Activated CD8-positive, alpha-beta memory T cell treated with anti-CD3 and anti-CD28 coated beads for 4 hours (primary cell): ENCODE data around the gene TARBP2.
A peak's percentile ranks its signal among the peaks of the same experiment; 100 is the strongest.

Experiments
- DNase-seq, 2 donors: peaks; one replicate each; pipeline ENCODE4 v3.0.0-alpha.2; 2020; ENCODE audit warnings: low read depth in 2 of 2

TARBP2 gene, protein sequence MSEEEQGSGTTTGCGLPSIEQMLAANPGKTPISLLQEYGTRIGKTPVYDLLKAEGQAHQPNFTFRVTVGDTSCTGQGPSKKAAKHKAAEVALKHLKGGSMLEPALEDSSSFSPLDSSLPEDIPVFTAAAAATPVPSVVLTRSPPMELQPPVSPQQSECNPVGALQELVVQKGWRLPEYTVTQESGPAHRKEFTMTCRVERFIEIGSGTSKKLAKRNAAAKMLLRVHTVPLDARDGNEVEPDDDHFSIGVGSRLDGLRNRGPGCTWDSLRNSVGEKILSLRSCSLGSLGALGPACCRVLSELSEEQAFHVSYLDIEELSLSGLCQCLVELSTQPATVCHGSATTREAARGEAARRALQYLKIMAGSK

DNA sequence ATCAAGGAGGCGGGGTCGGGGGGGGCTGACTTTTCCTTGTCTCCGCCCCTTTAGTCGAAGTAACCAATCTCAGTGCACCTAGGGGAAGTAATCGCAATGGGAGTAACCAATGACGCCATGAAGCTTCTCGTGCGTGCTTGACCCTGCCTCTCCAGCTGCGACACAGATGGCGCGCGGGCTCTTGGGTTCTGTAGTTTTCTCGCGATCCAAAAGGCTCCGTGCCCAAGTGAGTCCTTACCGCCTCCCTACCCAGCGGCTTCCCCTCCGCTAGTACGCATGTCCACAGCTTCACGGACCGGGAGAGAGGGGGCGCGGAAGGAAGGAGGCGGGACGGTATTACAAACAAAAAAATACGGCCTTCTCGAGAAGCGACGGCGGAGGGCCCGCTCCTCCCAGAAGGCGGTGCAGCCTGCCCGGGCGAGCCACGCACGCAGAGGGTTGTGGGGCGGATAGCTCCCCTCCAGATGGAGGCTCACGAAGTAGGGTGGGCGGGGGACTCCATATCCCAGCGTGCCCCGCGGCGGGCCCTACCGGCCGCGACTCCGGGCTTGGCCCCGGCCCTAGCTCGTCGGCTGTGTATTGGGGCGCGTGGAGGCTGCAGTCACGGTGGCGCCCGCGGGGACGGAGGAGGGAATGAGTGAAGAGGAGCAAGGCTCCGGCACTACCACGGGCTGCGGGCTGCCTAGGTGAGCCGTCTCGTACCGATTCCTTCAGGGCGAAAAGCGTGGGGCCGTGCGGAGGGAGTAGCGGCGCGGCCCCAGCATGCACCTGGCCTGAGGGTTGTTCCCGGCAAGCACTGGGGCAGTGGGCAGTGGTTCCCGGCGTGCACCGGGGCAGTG lies at the start of gene TARBP2:
Gene TARBP2, plus strand, starts transcription at position 508 of the 839 bp plus-strand sequence. Its CDS starts 126 bp downstream, at position 634.
- peak; percentile 96 for DNase-seq

DNA sequence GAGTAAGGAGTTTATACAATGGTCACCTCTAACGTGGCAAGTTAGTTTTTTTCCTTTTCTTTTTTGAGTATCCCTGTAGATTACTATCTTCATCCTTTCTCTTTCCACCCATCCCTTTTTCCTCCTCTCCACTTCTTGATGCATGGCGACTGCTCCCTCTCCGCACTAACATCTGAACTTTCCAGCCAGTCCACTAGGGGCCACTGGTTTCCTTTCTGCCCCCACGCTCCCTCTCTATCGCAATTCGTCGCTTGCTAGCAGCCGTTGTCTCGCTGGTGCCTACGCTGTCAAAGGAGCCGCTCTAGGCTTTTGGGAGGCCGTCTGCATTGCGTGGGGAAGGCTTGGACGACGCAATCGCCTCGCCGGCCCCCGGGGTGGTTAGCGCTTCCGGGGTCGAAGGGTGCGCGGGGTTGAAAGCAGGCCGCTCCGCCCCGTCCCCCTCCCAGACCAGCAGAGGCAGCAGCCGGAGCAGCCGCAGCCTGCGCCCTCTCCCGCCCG lies 49.4 kb upstream of the TARBP2 start, which contains the start of gene PCBP2:
Gene PCBP2, plus strand, starts transcription at position 442 of the 498 bp plus-strand sequence. CDS start 2,699 bp downstream, outside the sequence.
- peak; percentile 95 to 97 for DNase-seq

DNA sequence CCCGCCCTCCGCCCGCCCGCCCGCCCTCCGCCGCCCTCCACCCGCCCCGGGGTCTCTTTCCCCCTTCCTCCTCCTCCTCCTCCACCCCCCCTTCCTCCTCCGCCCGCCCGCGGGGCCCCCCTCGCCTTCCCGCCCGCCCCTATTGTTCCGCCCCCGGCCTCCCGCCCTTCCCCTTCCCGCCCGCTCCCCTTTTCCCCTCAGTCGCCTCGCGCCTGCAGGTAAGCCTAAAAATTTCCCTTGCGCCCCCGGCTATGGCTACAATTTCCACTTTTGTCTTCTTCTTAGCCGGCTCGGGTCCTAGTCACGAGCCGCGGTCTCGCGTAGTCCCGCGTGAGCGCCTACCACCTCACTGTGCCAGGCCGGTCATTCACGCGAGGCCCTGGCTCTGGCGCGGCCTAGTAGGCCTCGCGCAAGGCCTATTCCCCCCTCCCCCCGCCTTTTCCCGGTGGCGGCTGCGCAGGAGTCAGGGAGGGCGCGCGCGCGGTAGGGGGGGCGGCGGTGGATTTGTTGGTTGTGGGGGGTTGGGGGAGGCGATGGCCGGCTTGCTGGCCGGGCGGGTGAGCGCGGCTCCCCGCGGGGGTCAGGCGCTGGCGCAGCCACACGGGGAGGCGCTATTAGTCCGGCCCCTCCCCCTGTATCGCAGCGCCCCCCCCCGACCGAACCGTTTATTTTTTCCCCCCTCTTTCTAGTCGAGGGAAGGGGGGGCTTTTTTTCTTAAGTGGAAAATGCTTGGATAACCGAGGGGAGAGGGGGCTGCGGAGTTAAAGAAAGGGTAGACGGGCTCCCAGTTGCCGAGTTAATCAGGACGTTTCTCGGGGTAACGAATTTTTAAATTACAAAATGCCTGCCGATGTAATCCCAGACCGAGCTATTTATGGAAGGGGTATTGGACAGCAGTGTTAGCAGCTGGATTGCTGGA lies 48.7 kb upstream of the TARBP2 start:
- DNase-seq: peak; percentile 53 to 63

DNA sequence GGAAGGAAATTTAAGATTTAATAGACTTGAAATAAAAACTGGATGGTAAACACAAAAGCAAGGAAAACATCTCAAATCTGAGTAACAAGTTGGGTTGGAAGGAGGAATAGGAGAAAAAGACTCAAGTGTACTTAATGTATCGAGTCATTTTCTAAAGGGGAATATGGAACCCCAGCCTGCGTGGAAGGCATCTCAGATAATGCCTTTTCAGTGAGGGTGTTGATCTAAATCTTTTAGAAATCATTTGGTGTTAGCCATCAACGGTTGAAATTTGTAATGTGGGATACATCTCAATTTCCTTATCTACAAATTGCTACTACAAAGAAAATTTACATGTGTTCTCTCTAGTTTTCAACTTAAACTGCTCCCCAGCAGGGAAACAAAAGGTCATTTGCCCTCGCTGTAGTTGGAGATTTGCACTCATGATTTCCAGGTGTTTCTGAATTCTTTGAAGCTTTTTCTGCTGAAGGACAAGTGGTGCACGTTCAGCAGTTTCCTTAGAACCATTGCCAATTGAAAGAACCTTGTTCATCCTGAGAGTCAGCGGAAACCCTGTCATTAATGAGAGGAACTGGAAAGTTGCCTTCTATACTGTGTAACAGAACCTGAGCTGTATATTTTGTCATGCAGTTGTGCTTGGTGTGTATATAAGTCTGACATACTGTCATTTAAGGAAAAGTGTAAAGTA lies 47.0 kb upstream of the TARBP2 start:
- no peak for DNase-seq

DNA sequence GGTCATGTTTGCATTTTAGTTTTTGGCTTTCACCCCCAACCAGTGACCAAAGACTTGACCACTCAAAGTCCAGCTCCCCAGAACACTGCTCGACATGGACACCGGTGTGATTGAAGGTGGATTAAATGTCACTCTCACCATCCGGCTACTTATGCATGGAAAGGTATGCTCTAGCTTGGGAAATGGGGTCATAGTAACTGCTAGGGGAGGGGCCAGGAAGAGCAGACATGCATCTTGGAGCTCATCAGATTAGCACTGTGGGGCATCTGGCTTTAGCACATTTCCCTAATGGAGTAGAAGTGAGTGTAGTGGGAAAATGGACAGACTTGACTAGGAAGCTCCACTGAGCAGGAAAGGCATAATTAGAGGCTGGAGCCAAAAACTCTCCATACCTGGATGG lies 46.4 kb upstream of the TARBP2 start:
- no peak for DNase-seq

DNA sequence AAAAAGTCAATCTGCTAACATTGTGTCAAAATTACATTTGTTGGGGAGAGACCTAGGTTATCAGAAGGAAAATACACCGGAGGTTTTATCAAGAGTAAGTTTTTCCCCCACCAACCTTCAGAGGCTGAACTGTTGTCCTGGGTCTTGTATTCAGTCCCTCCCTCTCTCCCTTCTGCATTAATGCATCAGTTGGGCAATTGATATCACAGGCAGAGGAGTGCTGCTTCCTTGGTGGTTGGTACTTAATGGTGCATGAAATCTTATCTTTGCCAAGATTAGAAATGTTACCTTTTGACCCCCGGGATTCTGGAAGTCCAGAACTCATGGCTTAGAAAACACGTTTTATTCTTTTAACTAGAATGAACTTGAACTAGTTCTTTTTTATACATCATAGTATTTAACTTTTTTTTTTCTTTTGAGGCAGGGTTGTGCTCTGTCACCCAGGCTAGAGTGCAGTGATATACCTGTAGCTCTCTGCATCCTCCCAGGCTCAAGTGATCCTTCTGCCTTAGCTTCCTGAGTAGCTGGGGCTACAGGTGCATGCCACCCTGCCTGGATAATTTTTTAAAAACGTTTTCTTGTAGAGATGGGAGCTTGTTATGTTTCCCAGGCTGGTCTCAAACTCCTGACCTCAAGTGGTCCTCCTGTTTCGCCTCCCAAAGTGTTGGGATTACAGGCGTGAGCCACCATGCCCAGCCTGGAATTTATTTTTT lies 44.3 kb upstream of the TARBP2 start:
- DNase-seq: no peak

DNA sequence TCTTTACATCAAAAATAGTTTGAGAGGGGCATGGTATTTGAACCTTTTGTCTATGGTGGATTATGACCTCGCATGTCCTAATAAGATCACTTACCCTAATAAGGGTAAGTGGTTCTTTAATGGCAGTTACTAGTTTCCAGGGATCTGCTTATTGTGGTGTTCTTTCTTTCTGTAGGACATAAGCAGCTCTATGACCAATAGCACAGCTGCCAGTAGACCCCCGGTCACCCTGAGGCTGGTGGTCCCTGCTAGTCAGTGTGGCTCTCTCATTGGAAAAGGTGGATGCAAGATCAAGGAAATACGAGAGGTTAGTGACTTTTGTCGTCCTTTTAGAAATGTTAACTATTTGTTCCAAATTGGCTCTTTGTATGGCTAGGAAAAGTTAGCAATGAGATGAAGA lies 42.0 kb upstream of the TARBP2 start:
- no peak for DNase-seq

DNA sequence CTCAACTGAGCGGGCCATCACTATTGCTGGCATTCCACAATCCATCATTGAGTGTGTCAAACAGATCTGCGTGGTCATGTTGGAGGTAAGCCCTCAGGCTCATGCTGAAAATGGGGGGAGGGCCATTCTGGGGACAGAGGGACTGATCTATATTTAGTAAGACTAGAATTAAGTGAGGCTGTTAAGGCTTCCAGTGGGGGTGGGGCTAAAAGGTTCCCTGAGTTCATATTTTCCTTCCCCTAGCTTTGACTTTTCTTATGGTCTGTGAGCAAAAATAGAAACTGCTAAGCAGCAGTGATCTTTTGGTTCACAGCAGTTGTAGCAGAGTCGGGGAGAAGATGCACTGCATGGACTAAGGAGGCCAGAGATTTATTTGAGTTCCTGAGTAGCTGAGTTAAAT lies 40.0 kb upstream of the TARBP2 start:
- no peak for DNase-seq

DNA sequence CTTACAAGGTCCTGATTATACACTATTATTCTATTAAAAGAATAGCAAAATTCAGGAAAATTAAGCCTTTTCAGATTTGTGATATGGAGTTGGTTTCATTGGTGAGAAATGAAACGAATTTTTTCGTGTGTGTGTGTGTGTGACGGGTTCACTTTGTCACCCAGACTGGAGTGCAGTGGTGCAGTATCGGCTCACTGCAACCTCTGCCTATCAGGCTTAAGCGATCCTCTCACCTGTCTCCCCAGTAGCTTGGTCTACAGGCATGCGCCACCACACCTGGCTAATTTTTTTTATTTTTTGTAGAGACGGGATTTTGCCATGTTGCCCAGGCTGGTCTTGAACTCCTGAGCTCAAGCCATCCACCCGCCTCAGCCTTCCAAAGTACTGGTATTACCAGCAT lies 39.5 kb upstream of the TARBP2 start:
- DNase-seq: no peak

DNA sequence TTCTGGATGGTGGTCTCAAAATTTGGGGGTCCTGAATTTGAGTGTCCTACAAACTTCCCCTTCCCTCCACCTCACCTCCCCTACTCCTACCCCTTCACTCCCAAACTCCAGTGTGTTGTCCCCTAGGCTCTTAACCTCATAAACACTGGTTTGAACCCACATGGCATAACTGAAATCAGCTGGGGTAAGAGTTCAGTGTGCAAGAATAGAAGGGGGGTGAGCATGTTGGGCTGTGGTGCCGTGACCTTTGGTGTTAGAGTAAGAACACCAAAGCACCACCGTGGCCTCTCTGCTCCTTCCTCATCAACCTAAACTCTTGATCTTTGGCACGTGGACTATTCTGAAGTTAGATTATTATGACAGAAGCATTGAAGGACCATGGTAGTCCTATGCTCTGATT lies 38.1 kb upstream of the TARBP2 start:
- no peak for DNase-seq

DNA sequence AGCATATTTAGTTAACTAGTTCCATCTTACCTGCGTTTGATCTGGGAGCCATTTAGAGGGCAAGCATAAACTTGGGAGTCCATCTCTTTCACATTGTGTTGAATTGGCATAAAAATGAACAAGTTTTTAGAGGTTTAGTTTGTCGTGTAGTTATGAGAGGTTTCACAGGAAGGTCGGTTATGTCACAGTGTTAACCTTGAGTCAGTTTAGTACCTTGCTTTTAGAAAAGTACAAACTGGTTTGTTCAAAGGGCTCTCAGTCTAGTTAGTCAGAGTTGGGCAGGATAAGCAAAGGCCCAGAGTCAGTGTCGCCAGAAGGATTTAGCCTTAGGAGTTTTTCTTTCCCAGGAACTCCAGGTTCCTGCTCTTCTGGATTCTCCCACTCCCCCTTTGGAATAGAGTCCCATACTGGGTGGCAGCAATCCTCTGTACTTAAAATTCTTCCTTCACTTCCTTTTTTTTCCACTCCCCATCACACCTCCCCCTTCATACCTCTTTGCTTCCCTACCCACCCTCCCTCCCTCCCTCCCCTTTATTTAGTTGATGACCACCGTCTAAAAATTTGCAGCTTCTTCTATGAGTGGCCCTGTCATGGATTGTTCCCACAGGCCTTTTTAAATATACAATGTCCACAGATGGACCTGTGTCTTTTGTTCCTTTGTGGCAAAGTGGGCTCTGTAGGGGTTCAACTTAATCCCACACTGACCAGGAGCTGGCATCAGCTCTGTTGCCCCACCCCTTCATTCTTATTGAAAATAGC lies 37.1 kb upstream of the TARBP2 start:
- no peak for DNase-seq

DNA sequence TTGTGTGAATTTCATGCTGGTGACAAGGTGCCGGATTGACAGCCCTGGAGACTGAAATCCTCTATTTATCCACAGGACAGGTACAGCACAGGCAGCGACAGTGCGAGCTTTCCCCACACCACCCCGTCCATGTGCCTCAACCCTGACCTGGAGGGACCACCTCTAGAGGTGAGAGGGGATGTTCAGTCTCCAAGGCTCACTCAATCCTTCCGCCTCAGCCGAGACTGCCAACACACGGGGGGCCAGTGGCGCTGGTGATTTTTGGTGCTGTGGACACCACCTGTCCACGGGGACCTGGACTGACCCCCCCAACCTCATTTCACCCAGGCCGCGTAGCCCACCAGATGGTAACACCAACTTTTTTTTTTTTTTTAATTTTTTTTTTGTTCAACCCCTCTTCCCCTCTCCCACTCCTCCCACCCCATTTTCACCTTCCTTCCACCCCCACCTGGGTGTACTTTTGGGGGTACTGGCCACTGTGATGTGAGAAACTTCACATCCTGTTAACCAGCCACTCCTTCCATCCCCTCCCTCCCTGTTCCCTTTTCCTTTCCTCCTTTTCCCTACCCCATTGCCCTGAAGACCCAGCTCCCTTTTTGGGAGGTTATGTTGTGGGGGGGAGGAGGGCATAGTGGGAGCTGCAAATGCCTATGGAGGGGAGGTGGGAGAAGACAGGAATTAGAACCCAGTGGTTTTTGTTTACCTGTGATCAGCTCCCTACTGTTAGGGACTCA lies 36.2 kb upstream of the TARBP2 start:
- no peak for DNase-seq

DNA sequence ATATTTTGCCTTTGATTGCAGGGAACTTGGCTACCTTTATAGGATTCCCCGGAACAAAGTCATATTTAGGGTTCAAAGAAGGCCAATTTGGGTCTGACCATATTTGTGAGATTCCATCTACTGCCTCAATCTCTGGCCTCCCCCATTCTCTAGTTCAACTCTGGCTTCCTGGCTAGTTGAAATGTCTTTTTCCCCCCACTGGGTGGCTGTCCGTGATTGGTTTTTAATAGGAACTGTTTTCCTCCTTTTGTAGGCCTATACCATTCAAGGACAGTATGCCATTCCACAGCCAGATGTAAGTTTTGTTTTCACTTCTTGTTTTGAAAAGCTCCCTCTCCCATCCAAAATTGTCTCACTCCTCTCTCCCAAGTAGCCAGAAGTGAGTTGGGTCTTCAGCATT lies 35.4 kb upstream of the TARBP2 start:
- DNase-seq: no peak

DNA sequence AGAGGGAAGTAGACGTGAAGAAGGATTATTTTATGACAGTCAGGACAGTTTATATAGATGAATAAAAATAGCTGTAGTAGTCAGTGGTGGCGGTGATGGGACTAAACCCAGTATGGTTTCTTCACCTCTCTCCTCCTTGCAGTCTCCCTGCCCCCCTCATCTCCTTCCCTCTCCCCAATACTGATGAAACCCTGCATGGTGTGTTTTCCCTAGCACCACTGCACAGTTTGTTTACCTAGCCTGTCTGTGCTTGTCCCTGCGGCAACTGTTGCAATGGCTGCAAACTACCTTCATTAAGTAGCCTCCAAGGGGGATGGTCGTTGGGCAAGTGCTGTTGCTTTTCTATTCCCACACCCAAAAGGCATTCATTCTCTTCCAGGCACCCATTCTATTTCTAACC lies 34.4 kb upstream of the TARBP2 start:
- no peak for DNase-seq

DNA sequence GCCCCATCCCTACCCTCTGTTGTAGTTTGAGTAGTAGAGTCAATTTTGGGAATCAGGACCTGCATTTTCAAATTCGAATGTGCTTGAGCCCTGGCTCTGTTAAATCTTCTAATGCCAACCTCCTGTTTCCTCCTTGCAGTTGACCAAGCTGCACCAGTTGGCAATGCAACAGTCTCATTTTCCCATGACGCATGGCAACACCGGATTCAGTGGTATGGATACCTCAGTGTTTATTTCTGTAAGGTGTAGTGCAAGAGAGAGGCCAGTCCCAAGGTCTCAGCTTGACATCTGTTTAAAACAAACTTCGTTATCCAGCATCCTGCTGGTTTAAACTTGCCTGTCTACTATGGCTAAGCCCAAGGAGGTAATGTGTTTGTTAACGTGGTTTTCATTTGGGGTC lies 34.0 kb upstream of the TARBP2 start:
- DNase-seq: no peak

DNA sequence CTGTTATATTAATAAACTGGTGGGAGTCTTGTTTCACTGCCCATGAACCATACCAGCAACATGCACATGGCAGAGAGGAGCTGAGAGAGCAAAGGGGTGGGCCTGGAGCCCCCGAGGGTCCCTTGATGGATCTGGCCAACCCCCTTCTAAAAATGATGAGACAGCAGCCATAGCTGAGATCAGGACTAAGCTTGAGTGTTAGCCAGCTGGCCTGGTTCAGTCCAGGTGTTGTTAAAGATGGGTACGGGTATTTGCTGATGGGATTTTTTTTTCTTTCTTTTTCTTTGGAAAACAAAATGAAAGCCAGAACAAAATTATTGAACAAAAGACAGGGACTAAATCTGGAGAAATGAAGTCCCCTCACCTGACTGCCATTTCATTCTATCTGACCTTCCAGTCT lies 33.2 kb upstream of the TARBP2 start:
- DNase-seq: no peak

DNA sequence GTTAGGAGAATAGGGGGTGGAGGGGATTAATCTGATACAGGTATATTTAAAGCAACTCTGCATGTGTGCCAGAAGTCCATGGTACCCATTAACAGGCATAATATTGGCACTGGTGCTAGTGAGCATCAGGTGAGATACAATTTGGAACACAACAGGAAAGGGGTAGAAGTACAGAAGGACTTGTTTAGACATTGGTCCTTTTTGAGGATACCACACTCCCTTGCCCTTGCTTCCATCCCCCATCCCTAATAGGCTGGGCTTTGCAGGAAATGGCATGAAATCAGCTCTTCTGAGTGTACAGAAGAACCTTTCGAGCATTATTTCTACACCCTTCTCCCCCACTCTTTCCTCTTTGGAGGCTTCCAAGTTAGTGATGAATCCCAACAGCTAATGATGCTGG lies 32.8 kb upstream of the TARBP2 start:
- DNase-seq: no peak

DNA sequence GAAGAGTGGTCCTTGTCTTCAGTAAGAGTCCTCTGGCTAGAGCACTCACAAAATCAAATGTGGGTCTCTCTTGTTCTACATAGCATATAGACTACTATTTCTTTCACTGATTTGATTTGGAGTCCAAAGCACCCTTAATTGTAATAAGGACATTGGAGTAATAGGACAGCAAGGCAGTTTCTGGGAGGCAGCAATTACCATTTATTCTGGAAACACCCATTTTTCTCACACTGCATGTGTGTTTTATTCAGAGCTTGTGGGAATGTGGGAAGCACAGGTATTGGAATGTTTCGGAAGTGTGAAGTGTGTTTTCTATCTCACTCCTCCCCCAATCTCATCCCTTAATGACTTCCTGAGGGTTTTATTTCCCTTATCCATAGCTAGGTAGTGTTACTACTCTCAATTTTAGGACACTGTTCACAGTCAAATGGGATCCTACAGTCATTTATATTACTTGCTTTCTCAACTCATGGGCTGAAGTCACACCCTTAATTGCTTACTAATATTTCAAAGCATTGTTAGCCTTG lies 29.0 kb upstream of the TARBP2 start:
- no peak for DNase-seq

DNA sequence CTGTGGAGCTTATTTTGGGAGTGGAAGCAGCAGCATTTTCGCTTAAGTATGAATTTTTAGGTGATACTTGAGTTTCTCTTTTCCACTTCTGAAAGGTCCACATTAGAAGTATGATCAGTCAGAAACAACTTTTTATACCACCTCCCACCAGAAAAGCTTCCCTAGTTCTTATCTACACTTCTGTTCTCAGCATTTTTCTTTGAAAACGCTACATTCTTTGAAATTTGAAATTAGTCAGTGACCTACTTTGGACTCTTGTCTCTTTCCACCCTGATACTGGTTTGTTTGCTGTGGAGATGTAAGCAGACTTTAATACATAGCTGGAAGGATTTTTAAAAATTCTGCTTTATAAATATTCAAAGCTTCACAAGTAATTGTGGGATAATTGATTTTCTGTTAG lies 27.0 kb upstream of the TARBP2 start:
- no peak for DNase-seq
